ENCODE data around the gene COBLL1. TPM values are rescaled to one million over a fixed set of nuclear protein-coding genes. Genes with fewer than 3 reads are reported as not detected.

COBLL1 gene
- not detected for polyA plus RNA-seq (2012; ENCODE audit: insufficient read length, low read depth)

DNA sequence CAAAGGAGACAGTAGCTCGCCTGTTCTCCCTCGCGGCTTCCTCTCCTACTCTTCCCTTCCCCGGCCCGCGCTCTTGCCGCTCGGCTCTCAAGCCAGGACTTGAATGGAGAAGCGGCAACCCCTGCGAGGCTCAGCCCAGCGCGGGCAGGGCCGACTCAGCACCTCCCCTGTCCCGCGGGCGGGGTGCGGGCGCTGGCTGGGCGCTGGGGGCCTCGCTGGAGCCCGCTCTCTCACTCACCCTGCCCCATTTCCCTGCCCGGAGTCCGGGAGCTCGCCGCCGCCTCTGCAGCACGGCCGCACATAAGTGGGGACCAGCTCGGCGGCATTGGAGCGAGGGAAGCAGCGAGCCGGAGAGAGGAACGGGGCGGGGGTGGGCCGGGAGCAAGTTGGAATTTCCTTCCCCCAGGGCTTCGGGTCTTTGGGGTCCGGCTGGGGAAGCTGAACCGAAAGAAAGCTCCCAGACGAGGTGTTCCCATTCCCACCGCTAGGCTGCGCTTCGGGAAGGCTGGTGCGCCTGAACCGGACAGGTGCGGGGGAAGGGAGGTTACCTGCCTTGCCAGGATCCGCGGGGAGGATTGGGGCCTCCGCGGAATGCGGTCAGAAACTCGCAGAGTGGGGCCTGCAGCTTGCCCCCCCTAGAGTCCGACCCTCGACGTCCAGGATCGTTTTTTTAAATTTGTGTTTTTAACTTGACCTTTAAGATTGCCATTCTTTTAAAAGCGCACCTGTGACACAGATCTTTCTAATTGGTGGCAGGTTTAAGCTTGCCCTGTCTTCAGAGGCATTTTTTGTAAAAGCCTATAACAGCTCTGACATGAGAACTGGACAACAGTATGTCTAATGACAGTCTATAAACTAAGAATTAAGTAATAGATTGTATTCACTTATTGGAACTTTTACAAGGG is at the start of gene COBLL1:
TSS of gene COBLL1 (minus strand) at position 105 of the 905 bp plus-strand sequence. CDS start 627 bp downstream, outside the sequence.
- TF ChIP-seq REST (IDR thresholded peaks at IDR 0.05; ENCODE audit: insufficient read depth in 1 of 2, low read depth in 2 of 2, low read length in 2 of 2) (no peak), SIN3A (IDR thresholded peaks at IDR 0.05; ENCODE audit: borderline replicate concordance, insufficient read depth, low read length) (no peak), POLR2AphosphoS5 (IDR thresholded peaks at IDR 0.05; ENCODE audit: low read depth, low read length) (no peak), TAF1 (IDR thresholded peaks at IDR 0.05; ENCODE audit: borderline replicate concordance, insufficient read depth, low read length) (no peak), FOXP2 (optimal IDR thresholded peaks at IDR 0.05; ENCODE audit: borderline replicate concordance, extremely low read depth, extremely low read length, insufficient read depth) (no peak)

GRCh38 chr2:164890544-164890943 is 48.9 kb upstream of the COBLL1 start:
- TF ChIP-seq REST (IDR thresholded peaks at IDR 0.05; ENCODE audit: insufficient read depth in 1 of 2, low read depth in 2 of 2, low read length in 2 of 2): no peak
- no peak for TF ChIP-seq FOXP2 (optimal IDR thresholded peaks at IDR 0.05; ENCODE audit: borderline replicate concordance, extremely low read depth, extremely low read length, insufficient read depth)
- TF ChIP-seq TAF1 (IDR thresholded peaks at IDR 0.05; ENCODE audit: borderline replicate concordance, insufficient read depth, low read length): no peak
- no peak for TF ChIP-seq POLR2AphosphoS5 (IDR thresholded peaks at IDR 0.05; ENCODE audit: low read depth, low read length)
- TF ChIP-seq SIN3A (IDR thresholded peaks at IDR 0.05; ENCODE audit: borderline replicate concordance, insufficient read depth, low read length): no peak

GRCh38 chr2:164888592-164888991 is 47.0 kb upstream of the COBLL1 start:
- TF ChIP-seq POLR2AphosphoS5 (IDR thresholded peaks at IDR 0.05; ENCODE audit: low read depth, low read length) (no peak), REST (IDR thresholded peaks at IDR 0.05; ENCODE audit: insufficient read depth in 1 of 2, low read depth in 2 of 2, low read length in 2 of 2) (no peak), SIN3A (IDR thresholded peaks at IDR 0.05; ENCODE audit: borderline replicate concordance, insufficient read depth, low read length) (no peak), FOXP2 (optimal IDR thresholded peaks at IDR 0.05; ENCODE audit: borderline replicate concordance, extremely low read depth, extremely low read length, insufficient read depth) (no peak), TAF1 (IDR thresholded peaks at IDR 0.05; ENCODE audit: borderline replicate concordance, insufficient read depth, low read length) (no peak)

DNA sequence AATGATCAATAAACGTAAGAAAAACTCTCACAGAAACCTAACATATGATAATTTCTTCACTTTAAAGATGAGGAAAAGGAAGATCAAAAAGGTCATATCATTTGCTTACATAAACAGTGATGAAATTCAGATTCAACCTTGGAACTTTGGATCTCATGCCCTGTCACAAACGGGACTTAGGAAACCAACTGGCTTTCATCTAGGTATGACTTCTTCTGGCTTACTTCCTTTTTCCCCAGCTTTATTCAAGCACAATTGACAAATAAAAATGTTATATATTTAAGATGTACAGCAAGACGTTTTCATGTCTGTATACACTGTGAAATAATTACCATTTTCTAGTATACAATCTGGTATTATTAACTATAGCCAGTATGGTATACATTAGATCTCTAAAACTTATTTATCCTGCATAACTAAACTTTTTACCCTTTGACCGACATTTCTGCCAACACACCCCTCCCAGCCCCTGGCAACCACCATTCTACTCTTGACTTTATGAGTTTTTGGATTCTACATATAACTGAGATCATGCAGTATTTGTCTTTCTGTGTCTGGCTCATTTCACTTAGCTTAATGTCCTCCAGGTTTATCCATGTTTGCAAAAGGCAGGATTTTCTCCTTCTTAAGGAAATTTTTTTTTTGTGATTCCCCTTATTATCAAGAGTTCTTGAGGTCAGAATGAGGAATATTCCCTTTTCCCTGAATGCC is 46.0 kb upstream of the COBLL1 start:
- no peak for TF ChIP-seq REST (IDR thresholded peaks at IDR 0.05; ENCODE audit: insufficient read depth in 1 of 2, low read depth in 2 of 2, low read length in 2 of 2)
